CD14-positive monocyte (primary cell): ENCODE results near the gene CALR. TPM values are rescaled to one million over a fixed set of nuclear protein-coding genes. Genes with fewer than 3 reads are reported as not detected.

Experiments used
- DNase-seq, 3 donors: peaks; one replicate each; pipeline ENCODE4 v3.0.0-alpha.2; 2011 to 2022
- H2AFZ ChIP-seq: 2 replicates; pipeline ENCODE4 v1.6.0; 2012; ENCODE audit warnings: mild to moderate bottlenecking, low read depth, low read length, inconsistent platforms; ENCODE audit not compliant: insufficient read depth, poor library complexity, severe bottlenecking
- H3K27ac ChIP-seq, 2 donors: 1 replicate in 1 of 2; 2 replicates in 1 of 2; pipeline ENCODE4 v1.5.1; 2012 to 2013; ENCODE audit warnings: low read length in 2 of 2, control low read depth in 1 of 2, inconsistent platforms in 1 of 2, low read depth in 1 of 2, mild to moderate bottlenecking in 1 of 2
- H3K27me3 ChIP-seq, 2 donors: one replicate each; pipeline versions ENCODE4 v1.6.0 to v1.6.1; 2011 to 2013; ENCODE audit warnings: low read length in 2 of 2; ENCODE audit not compliant: control insufficient read depth in 2 of 2, insufficient read depth in 2 of 2
- H3K36me3 ChIP-seq, 2 donors: replicated peaks in 1 of 2; 1 replicate in 1 of 2; 2 replicates in 1 of 2; pipeline versions ENCODE4 v1.5.1 to v1.6.1; 2012 to 2013; ENCODE audit warnings: low read length in 2 of 2, control low read depth in 1 of 2, inconsistent platforms in 1 of 2, mild to moderate bottlenecking in 1 of 2; ENCODE audit not compliant: insufficient read depth in 2 of 2, control insufficient read depth in 1 of 2
- H3K4me1 ChIP-seq, 2 donors: 1 replicate in 1 of 2; 2 replicates in 1 of 2; pipeline versions ENCODE4 v1.5.1 to v1.6.1; 2012 to 2013; ENCODE audit warnings: low read length in 2 of 2, control low read depth in 1 of 2, inconsistent platforms in 1 of 2, mild to moderate bottlenecking in 1 of 2, moderate library complexity in 1 of 2; ENCODE audit not compliant: insufficient read depth in 2 of 2, control insufficient read depth in 1 of 2
- H3K4me2 ChIP-seq: replicated peaks from 2 replicates; pipeline ENCODE3; 2012; ENCODE audit warnings: low read length, moderate library complexity, mild to moderate bottlenecking; ENCODE audit not compliant: poor library complexity, severe bottlenecking; ENCODE audit errors: extremely low read depth
- H3K4me3 ChIP-seq, 3 experiments: fragments of 200-600 bp in 1 of 3; sonication (generic) in 1 of 3; replicated peaks in 1 of 3; 1 replicate in 2 of 3; 2 replicates in 1 of 3; pipeline ENCODE4 v1.5.1; 2011 to 2013; ENCODE audit warnings: low read length in 3 of 3, mild to moderate bottlenecking in 3 of 3, control low read depth in 2 of 3, low read depth in 2 of 3, inconsistent platforms in 1 of 3, moderate library complexity in 1 of 3
- H3K79me2 ChIP-seq: 2 replicates; pipeline ENCODE4 v1.6.0; 2012; ENCODE audit warnings: mild to moderate bottlenecking, control low read depth, inconsistent platforms, low read length, moderate library complexity; ENCODE audit not compliant: insufficient read depth
- H3K9ac ChIP-seq: 2 replicates; pipeline ENCODE4 v1.6.0; 2017; ENCODE audit warnings: low read length, mild to moderate bottlenecking; ENCODE audit not compliant: insufficient read depth, poor library complexity, severe bottlenecking
- H3K9me3 ChIP-seq, 2 donors: replicated peaks in 1 of 2; 1 replicate in 1 of 2; 2 replicates in 1 of 2; pipeline versions ENCODE4 v1.5.1 to v1.6.1; 2012 to 2013; ENCODE audit warnings: low read length in 2 of 2, control low read depth in 1 of 2; ENCODE audit not compliant: control insufficient read depth in 1 of 2, insufficient read depth in 1 of 2
- H4K20me1 ChIP-seq: 2 replicates; pipeline ENCODE4 v1.6.0; 2012; ENCODE audit warnings: mild to moderate bottlenecking, low read length, control low read depth, moderate library complexity; ENCODE audit not compliant: insufficient read depth
- H3K27ac Mint-ChIP-seq, 7 donors: one replicate each; pipeline ENCODE4 v1.8.0; 2020; ENCODE audit warnings: mild to moderate bottlenecking in 7 of 7, mixed read lengths in 7 of 7, moderate library complexity in 6 of 7, inconsistent platforms in 2 of 7
- H3K27me3 Mint-ChIP-seq, 3 donors: one replicate each; pipeline ENCODE4 v1.8.0; 2021 to 2022; ENCODE audit warnings: low read depth in 3 of 3, mild to moderate bottlenecking in 3 of 3, mixed read lengths in 3 of 3, moderate library complexity in 3 of 3, inconsistent platforms in 1 of 3
- H3K36me3 Mint-ChIP-seq, 2 donors: one replicate each; pipeline ENCODE4 v1.8.0; 2020; ENCODE audit warnings: mixed read lengths in 2 of 2, inconsistent platforms in 1 of 2, mild to moderate bottlenecking in 1 of 2
- H3K4me1 Mint-ChIP-seq: one replicate; pipeline ENCODE4 v1.8.0; 2020; ENCODE audit warnings: mild to moderate bottlenecking, mixed read lengths
- H3K4me3 Mint-ChIP-seq, 2 donors: one replicate each; pipeline ENCODE4 v1.8.0; 2020; ENCODE audit warnings: mild to moderate bottlenecking in 2 of 2, mixed read lengths in 2 of 2, moderate library complexity in 1 of 2
- H3K9me3 Mint-ChIP-seq, 7 donors: one replicate each; pipeline ENCODE4 v1.8.0; 2020 to 2022; ENCODE audit warnings: mixed read lengths in 7 of 7, mild to moderate bottlenecking in 6 of 7, moderate library complexity in 6 of 7, inconsistent platforms in 2 of 7
- WGBS: methylation state at CpG from one replicate; pipeline ENCODE4 v1.1.5; 2013; ENCODE audit warnings: missing lambda C conversion rate; ENCODE audit not compliant: insufficient coverage; 5-methylcytosine and 5-hydroxymethylcytosine counted together
- intact Hi-C, 2 donors: fragments of 100-400 bp; cut with micrococcal nuclease; formaldehyde crosslinking; loops; one replicate each; pipeline versions ENCODE4 v1.15.0 to v1.15.1; 2023
- polyA plus RNA-seq, 3 donors: library from polyadenylated mRNA; depleted of rRNA in 1 of 3; unstranded in 2 of 3; stranded (reverse) in 1 of 3; fragments of 300-500 nt in 2 of 3; fragments of >200 nt in 1 of 3; fragmentation: Illumina TruSeq in 2 of 3; gene quantifications; 1 replicate in 2 of 3; 2 replicates in 1 of 3; pipeline ENCODE4 v1.2.3, GENCODE V29; 2012 to 2021
- TF ChIP-seq, protein P1 (sequence below): fragments of 200-600 bp; IDR thresholded peaks from one replicate; pipeline ENCODE4 v1.8.0; 2022; ENCODE audit warnings: antibody characterized with exemption, mild to moderate bottlenecking

CALR gene
- polyA plus RNA-seq, 3 donors = 109 to 441 (median 133) TPM

GRCh38 chr19:12952488-12953137, 14.2 kb downstream of the CALR start:
- peak overlapping the region; percentile 66 for H3K9ac ChIP-seq
- Mint-ChIP-seq H3K27ac (peak overlapping the region; percentile 85 to 96 (median 90)), H3K27me3 (peaks cover 0 to 1% (median 0%) of the 10 kb centered on the region in 3 donors), H3K4me1 (peaks cover 57% of the 10 kb centered on the region), H3K36me3 (peaks cover 50 to 68% of the 10 kb centered on the region in 2 donors), H3K9me3 (no peaks in the 10 kb centered on the region), H3K4me3 (no peak overlapping the region)
- H3K36me3 ChIP-seq = peaks cover 47 to 69% of the 10 kb centered on the region in 2 donors
- peak overlapping the region; percentile 83 to 93 for H3K27ac ChIP-seq
- H3K4me3 ChIP-seq = no peak overlapping the region
- TF ChIP-seq, protein P1, sequence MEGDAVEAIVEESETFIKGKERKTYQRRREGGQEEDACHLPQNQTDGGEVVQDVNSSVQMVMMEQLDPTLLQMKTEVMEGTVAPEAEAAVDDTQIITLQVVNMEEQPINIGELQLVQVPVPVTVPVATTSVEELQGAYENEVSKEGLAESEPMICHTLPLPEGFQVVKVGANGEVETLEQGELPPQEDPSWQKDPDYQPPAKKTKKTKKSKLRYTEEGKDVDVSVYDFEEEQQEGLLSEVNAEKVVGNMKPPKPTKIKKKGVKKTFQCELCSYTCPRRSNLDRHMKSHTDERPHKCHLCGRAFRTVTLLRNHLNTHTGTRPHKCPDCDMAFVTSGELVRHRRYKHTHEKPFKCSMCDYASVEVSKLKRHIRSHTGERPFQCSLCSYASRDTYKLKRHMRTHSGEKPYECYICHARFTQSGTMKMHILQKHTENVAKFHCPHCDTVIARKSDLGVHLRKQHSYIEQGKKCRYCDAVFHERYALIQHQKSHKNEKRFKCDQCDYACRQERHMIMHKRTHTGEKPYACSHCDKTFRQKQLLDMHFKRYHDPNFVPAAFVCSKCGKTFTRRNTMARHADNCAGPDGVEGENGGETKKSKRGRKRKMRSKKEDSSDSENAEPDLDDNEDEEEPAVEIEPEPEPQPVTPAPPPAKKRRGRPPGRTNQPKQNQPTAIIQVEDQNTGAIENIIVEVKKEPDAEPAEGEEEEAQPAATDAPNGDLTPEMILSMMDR = no peak
- 88% methylated on average over 3 of the region's 12 CpGs for WGBS
- no peaks in the 10 kb centered on the region for H3K9me3 ChIP-seq
- intact Hi-C loops = no loop called here
- peaks cover 65% of the 10 kb centered on the region for H3K79me2 ChIP-seq
- peak; percentile 84 to 94 (median 92) for DNase-seq
- no peak overlapping the region for H2AFZ ChIP-seq
- peaks cover 37 to 63% of the 10 kb centered on the region in 2 donors for H3K4me1 ChIP-seq
- H4K20me1 ChIP-seq = no peaks in the 10 kb centered on the region
- H3K27me3 ChIP-seq = no peaks in the 10 kb centered on the region
- H3K4me2 ChIP-seq = no peak overlapping the region

GRCh38 chr19:12953138-12953798, 14.9 kb downstream of the CALR start:
- H3K9ac ChIP-seq = peak overlapping the region; percentile 66
- 56% methylated on average over 6 of the region's 11 CpGs for WGBS
- peaks cover 43 to 62% of the 10 kb centered on the region in 2 donors for H3K36me3 Mint-ChIP-seq

More at GRCh38 chr19:12953138-12953798, 14.9 kb downstream of the CALR start:
- Histone ChIP-seq H3K36me3 (peaks cover 40 to 62% of the 10 kb centered on the region in 2 donors), H3K4me3 (no peak overlapping the region), H4K20me1 (no peaks in the 10 kb centered on the region), H3K4me1 (peaks cover 38 to 61% of the 10 kb centered on the region in 2 donors), H3K27me3 (no peaks in the 10 kb centered on the region), H3K9me3 (no peaks in the 10 kb centered on the region), H3K4me2 (peak overlapping the region; percentile 14), H3K27ac (peak overlapping the region; percentile 83 to 93), H2AFZ (no peak overlapping the region), H3K79me2 (peaks cover 59% of the 10 kb centered on the region)
- Mint-ChIP-seq H3K27me3 (peaks cover 0 to 1% (median 0%) of the 10 kb centered on the region in 3 donors), H3K4me3 (no peak overlapping the region), H3K4me1 (peaks cover 58% of the 10 kb centered on the region), H3K9me3 (no peaks in the 10 kb centered on the region), H3K27ac (peak overlapping the region; percentile 70 to 96 (median 90))
- peak in 2 of 3 donors; percentile 15 to 48 for DNase-seq
- intact Hi-C loops = no loop called here
- TF ChIP-seq, protein P1 = no peak
